ENCODE results near the gene YDJC. TPM values are rescaled to one million over a fixed set of nuclear protein-coding genes. Genes with fewer than 3 reads are reported as not detected.

The YDJC gene
- total RNA-seq, 1 experiment from 2014 or later = 25.7 TPM

DNA sequence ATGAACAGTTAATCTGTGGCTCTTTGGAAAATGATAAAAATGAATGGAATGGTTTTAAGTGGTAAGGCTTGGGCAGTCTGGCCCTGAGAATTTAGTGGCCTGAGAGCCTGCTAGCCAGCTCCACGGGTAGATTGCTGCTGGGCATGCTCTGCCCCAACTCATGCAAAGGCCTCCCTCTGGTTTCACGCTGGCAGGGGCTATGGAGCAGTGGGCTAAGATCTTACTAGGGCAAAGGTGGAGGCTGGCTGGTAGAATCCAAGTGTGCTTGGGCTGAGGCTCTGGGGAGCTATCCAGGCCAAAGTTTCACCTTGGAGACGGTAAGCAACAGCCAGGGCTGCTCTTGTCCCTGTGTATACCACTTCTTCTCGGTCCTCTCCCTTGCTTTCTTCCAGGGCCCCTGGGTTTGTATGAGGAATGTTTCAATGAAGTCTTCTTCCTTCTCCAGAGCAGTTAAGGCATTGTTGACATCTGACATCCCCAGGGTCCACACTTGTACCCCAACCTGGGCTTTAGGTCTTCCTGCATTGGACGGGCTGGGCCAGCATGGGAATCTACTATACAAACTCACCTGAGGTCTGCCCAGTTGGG is 34.9 kb downstream of the YDJC start:
- no peaks in the 10 kb centered on the region for H3F3A ChIP-seq (ENCODE audit: insufficient read depth, low read depth)
- peaks cover 77% of the 10 kb centered on the region for H4K20me1 ChIP-seq (ENCODE audit: insufficient read depth)
- CTCF ChIA-PET = no interaction called here
- no peak overlapping the region for H3K4me3 ChIP-seq
- no peaks in the 10 kb centered on the region for H3K4me1 ChIP-seq (replicated peaks; ENCODE audit: insufficient read depth)
- peaks cover 78% of the 10 kb centered on the region for H3K79me2 ChIP-seq (ENCODE audit: low read depth)
- no peaks in the 10 kb centered on the region for H3K9me2 ChIP-seq (ENCODE audit: insufficient read depth)
- H3K27ac ChIP-seq = no peak overlapping the region
- no peak for TF ChIP-seq EZH2 (IDR thresholded peaks at IDR 0.05; ENCODE audit: low read depth)
- TF ChIP-seq, protein P1, sequence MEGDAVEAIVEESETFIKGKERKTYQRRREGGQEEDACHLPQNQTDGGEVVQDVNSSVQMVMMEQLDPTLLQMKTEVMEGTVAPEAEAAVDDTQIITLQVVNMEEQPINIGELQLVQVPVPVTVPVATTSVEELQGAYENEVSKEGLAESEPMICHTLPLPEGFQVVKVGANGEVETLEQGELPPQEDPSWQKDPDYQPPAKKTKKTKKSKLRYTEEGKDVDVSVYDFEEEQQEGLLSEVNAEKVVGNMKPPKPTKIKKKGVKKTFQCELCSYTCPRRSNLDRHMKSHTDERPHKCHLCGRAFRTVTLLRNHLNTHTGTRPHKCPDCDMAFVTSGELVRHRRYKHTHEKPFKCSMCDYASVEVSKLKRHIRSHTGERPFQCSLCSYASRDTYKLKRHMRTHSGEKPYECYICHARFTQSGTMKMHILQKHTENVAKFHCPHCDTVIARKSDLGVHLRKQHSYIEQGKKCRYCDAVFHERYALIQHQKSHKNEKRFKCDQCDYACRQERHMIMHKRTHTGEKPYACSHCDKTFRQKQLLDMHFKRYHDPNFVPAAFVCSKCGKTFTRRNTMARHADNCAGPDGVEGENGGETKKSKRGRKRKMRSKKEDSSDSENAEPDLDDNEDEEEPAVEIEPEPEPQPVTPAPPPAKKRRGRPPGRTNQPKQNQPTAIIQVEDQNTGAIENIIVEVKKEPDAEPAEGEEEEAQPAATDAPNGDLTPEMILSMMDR (conservative IDR thresholded peaks at IDR 0.05) = no peak
- no peak for DNase-seq
- no peak overlapping the region for H2AFZ ChIP-seq
- H3K4me2 ChIP-seq = no peak overlapping the region
- H3K9me3 ChIP-seq (ENCODE audit: insufficient read depth, low read depth) = no peaks in the 10 kb centered on the region
- intact Hi-C loops (cut with micrococcal nuclease; ENCODE audit: unreplicated experiment) = no loop called here
- BruUV-seq (replicated peaks) = no TSS peak
- POLR2A ChIA-PET (ENCODE audit: unreplicated experiment) = no interaction called here
- no peaks in the 10 kb centered on the region; the same call in 1 of the 2 replicates for H3K36me3 ChIP-seq (ENCODE audit: low read depth)
- H3K27me3 ChIP-seq (ENCODE audit: insufficient read depth, low read depth) = no peaks in the 10 kb centered on the region

DNA sequence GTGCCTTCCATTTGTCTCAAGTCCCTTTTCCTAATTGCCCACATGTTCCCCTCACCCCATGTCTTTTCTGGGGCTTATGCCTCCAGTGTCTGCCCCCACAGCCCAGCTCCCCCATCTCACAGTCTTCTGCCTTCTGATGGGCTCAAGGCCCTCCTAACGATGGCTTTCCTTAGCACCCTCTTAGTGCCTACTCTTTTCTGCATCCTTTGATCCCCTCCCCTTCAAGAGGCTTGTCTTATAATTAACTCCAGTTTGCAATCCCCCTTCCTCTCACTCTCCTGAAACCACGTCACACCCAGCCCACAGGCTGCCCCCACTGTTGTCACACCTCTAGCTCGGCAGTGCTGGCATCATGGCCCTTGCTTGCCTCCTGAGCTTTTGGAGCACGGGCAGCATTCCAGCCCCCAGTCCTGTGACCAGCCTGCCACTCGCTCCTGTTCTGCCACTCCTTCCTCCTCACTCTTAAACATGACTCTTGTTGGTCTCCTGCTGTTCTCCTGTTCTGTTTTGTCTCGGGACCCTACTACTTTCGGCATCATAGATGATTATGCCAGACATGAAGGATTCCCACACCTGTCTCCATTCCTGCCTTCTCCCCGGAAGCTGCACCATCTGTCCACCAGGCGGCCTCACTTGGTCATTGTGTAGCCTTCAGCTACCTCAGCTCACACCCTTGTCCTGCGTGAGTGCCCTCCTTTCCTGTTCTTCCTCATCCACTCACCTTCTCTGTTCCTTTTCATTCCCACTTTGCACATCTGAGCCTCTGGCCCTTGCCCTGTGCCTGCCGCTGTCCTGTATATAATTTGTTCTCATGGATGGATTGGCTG is 36.2 kb downstream of the YDJC start:
- no peaks in the 10 kb centered on the region for H3K27me3 ChIP-seq (ENCODE audit: insufficient read depth, low read depth)
- peaks cover 75% of the 10 kb centered on the region for H3K79me2 ChIP-seq (ENCODE audit: low read depth)
- no peaks in the 10 kb centered on the region for H3K4me1 ChIP-seq (replicated peaks; ENCODE audit: insufficient read depth)
- H3K9me3 ChIP-seq (ENCODE audit: insufficient read depth, low read depth) = no peaks in the 10 kb centered on the region
- H3K9me2 ChIP-seq (ENCODE audit: insufficient read depth) = no peaks in the 10 kb centered on the region
- no TSS peak for BruUV-seq (replicated peaks)
- H3K36me3 ChIP-seq (ENCODE audit: low read depth) = no peaks in the 10 kb centered on the region; the same call in 1 of the 2 replicates
- no peak for TF ChIP-seq EZH2 (IDR thresholded peaks at IDR 0.05; ENCODE audit: low read depth)
- TF ChIP-seq, protein P1 (conservative IDR thresholded peaks at IDR 0.05) = peak; percentile 40
- H3K27ac ChIP-seq = no peak overlapping the region
- H4K20me1 ChIP-seq (ENCODE audit: insufficient read depth) = peaks cover 74% of the 10 kb centered on the region
- H3K4me3 ChIP-seq = no peak overlapping the region
- no peaks in the 10 kb centered on the region for H3F3A ChIP-seq (ENCODE audit: insufficient read depth, low read depth)
- POLR2A ChIA-PET (ENCODE audit: unreplicated experiment) = no interaction called here
- H2AFZ ChIP-seq = no peak overlapping the region
- CTCF ChIA-PET = no interaction called here
- DNase-seq = no peak
- intact Hi-C loops (cut with micrococcal nuclease; ENCODE audit: unreplicated experiment) = no loop called here
- no peak overlapping the region for H3K4me2 ChIP-seq

DNA sequence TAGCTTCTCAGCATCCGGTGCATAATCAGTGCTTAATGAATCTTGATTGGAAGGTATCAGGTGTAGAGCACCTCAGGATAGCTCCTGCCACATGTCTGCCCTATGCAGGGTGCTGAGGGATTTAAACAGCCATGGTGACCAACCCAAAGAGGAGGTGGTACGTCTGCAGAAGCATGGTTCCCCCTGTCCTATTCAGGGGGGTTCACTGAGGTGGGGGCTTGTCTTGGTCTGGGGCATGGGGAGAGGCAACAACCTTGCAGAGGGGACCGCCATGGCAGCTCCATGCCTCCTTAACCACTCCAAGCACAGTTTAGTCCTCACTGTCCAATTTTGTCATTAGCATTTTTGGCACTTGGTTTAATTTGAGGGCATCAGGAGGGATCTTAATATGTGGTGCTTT is 37.4 kb downstream of the YDJC start:
- H3K27me3 ChIP-seq (ENCODE audit: insufficient read depth, low read depth) = no peaks in the 10 kb centered on the region
- POLR2A ChIA-PET (ENCODE audit: unreplicated experiment) = no interaction called here
- no peak overlapping the region for H3K4me3 ChIP-seq
- no peak overlapping the region for H2AFZ ChIP-seq
- intact Hi-C loops (cut with micrococcal nuclease; ENCODE audit: unreplicated experiment) = no loop called here
- no peak for TF ChIP-seq EZH2 (IDR thresholded peaks at IDR 0.05; ENCODE audit: low read depth)
- TF ChIP-seq, protein P1 (conservative IDR thresholded peaks at IDR 0.05) = no peak
- peaks cover 80% of the 10 kb centered on the region for H3K79me2 ChIP-seq (ENCODE audit: low read depth)
- DNase-seq = no peak
- no peaks in the 10 kb centered on the region for H3K9me3 ChIP-seq (ENCODE audit: insufficient read depth, low read depth)
- H3K27ac ChIP-seq = no peak overlapping the region
- no peaks in the 10 kb centered on the region for H3K9me2 ChIP-seq (ENCODE audit: insufficient read depth)
- H3K36me3 ChIP-seq (ENCODE audit: low read depth) = no peaks in the 10 kb centered on the region; the same call in 1 of the 2 replicates
- CTCF ChIA-PET = no interaction called here
- no peaks in the 10 kb centered on the region for H3K4me1 ChIP-seq (replicated peaks; ENCODE audit: insufficient read depth)
- BruUV-seq (replicated peaks) = no TSS peak
- H3K4me2 ChIP-seq = no peak overlapping the region
- no peaks in the 10 kb centered on the region for H3F3A ChIP-seq (ENCODE audit: insufficient read depth, low read depth)
- peaks cover 75% of the 10 kb centered on the region for H4K20me1 ChIP-seq (ENCODE audit: insufficient read depth)
